Tibial artery (tissue), 4 donors: ENCODE results near the gene CDX1.

ENCODE experiments used
- DNase-seq, 2 donors: peaks; one replicate each; pipeline ENCODE4 v3.0.0-alpha.2; 2019
- H3K27ac ChIP-seq, 2 donors: fragments of 200-600 bp; sonication (generic) in 1 of 2; 1 replicate in 1 of 2; 2 replicates in 1 of 2; pipeline ENCODE4 v1.5.1; 2018 to 2019; ENCODE audit warnings: mild to moderate bottlenecking in 1 of 2
- H3K27me3 ChIP-seq, 2 donors: fragments of 200-600 bp; sonication (generic) in 1 of 2; one replicate each; pipeline versions ENCODE4 v1.5.1 to v1.6.0; 2016 to 2019
- H3K36me3 ChIP-seq, 3 donors: fragments of 200-600 bp; sonication (generic) in 2 of 3; one replicate each; pipeline ENCODE4 v1.5.1; 2016 to 2019; ENCODE audit warnings: mild to moderate bottlenecking in 2 of 3
- H3K4me1 ChIP-seq, 4 donors: fragments of 200-600 bp; sonication (generic) in 2 of 4; 1 replicate in 3 of 4; 2 replicates in 1 of 4; pipeline ENCODE4 v1.5.1; 2016 to 2019
- H3K4me3 ChIP-seq, 2 donors: fragments of 200-600 bp; sonication (generic) in 1 of 2; 1 replicate in 1 of 2; 2 replicates in 1 of 2; pipeline ENCODE4 v1.5.1; 2018 to 2019; ENCODE audit warnings: mild to moderate bottlenecking in 2 of 2
- H3K9me3 ChIP-seq, 3 donors: fragments of 200-600 bp; sonication (generic) in 1 of 3; one replicate each; pipeline ENCODE4 v1.5.1; 2016 to 2019
- intact Hi-C: fragments of 100-400 bp; cut with DNase I; formaldehyde crosslinking; loops from one replicate; pipeline ENCODE4 v1.15.0; 2023; ENCODE audit warnings: low total_unique reads
- TF ChIP-seq, protein P1 (sequence below), 2 experiments: fragments of 200-600 bp in 1 of 2; fragments of 450-650 bp in 1 of 2; IDR thresholded peaks; one replicate each; pipeline ENCODE4 v1.5.1; 2017 to 2019; ENCODE audit warnings: antibody characterized with exemption in 2 of 2, mild to moderate bottlenecking in 1 of 2, moderate library complexity in 1 of 2

Gene CDX1

DNA sequence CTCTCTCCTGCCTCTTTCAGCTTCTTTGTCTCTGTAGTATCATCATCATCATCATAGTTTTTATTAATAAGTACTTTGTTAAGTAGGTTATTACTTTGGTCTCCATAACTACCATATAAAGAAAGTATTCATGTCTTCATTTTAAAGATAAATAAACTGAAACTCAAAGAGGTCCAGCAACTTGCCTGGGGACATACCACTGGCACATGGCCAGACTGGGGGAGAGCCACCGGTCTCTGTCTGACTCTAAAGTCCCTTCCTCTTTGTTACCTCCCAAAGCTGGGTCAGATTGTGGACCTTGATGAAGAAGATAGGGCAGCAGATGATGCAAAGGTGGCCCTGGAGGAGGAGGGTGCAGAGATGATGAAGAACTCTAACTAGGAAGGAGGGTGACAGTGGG is 8.5 kb downstream of the CDX1 start:
- no peak overlapping the region for H3K4me3 ChIP-seq
- H3K27me3 ChIP-seq, result no peaks in the 10 kb centered on the region
- H3K27ac ChIP-seq, result peak overlapping the region; percentile 93 to 96
- no peaks in the 10 kb centered on the region for H3K9me3 ChIP-seq
- intact Hi-C loops, result no loop called here
- no peak for DNase-seq
- H3K36me3 ChIP-seq, result no peaks in the 10 kb centered on the region
- TF ChIP-seq, protein P1, sequence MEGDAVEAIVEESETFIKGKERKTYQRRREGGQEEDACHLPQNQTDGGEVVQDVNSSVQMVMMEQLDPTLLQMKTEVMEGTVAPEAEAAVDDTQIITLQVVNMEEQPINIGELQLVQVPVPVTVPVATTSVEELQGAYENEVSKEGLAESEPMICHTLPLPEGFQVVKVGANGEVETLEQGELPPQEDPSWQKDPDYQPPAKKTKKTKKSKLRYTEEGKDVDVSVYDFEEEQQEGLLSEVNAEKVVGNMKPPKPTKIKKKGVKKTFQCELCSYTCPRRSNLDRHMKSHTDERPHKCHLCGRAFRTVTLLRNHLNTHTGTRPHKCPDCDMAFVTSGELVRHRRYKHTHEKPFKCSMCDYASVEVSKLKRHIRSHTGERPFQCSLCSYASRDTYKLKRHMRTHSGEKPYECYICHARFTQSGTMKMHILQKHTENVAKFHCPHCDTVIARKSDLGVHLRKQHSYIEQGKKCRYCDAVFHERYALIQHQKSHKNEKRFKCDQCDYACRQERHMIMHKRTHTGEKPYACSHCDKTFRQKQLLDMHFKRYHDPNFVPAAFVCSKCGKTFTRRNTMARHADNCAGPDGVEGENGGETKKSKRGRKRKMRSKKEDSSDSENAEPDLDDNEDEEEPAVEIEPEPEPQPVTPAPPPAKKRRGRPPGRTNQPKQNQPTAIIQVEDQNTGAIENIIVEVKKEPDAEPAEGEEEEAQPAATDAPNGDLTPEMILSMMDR (IDR thresholded peaks at IDR 0.05), result no peak
- H3K4me1 ChIP-seq, result peaks cover 0 to 40% (median 32%) of the 10 kb centered on the region in 4 donors

DNA sequence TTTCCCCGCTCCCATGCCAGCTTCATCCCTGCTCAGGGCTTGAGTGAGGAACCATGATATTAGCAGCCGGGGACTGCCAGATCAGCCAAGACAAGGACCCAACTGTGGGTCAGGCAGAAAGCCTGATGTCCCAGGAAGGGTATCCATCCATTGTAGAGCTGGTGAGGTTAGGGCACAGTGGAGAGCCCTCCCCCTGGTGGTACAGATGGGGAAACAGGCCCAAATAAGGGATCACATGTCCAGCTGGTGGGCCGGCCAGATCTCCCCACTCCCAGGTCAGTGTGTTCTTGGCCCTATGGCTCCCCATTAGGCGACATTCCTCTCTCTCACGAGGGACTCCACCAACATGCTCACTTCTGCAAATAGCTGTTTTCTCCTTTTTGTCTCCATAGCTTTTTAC is 9.0 kb downstream of the CDX1 start:
- Histone ChIP-seq H3K4me1 (peaks cover 0 to 45% (median 34%) of the 10 kb centered on the region in 4 donors), H3K27me3 (no peaks in the 10 kb centered on the region), H3K4me3 (no peak overlapping the region), H3K36me3 (no peaks in the 10 kb centered on the region), H3K27ac (peak overlapping the region; percentile 93 to 96), H3K9me3 (no peaks in the 10 kb centered on the region)
- TF ChIP-seq, protein P1 (IDR thresholded peaks at IDR 0.05), result peak; percentile 34 to 52
- intact Hi-C loops, result no loop called here
- no peak for DNase-seq

DNA sequence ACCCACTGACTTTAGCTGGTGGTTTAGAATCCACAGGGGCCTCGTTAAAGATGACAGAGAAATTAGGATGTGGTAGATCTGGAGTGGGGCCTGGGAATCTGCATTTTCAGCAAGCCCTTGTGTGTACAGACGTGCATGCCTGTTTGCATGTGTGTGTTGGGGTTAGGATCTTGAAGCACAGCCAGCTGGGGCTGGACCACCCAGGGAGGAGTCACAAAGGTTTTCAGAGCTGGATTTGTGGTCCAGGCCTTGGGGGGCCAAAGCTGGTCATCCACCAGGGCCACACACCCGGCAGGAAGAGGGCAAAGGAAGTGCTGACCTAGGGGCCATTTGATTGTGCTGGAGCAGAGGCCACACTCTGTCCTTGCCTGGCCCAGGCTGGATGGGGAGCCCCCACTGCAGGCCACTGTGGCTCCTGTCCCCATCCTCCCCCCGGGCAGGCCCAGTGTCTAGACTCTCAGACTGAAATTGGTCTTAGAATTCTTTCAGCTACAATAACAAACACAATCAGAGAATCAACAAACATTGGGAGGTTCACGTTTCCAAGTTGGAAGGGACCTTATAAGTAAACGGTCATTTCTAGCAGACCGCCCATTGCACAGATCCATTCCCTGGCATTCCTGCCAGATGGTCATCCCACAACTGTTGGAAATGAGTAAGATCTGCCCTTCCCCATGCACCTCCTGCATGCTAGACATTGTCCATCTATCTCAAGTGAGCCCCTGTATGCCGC is 10.3 kb downstream of the CDX1 start:
- H3K4me3 ChIP-seq, result no peak overlapping the region
- H3K27me3 ChIP-seq, result no peaks in the 10 kb centered on the region
- DNase-seq, result no peak
- TF ChIP-seq, protein P1 (IDR thresholded peaks at IDR 0.05), result no peak
- H3K36me3 ChIP-seq, result no peaks in the 10 kb centered on the region
- intact Hi-C loops, result no loop called here
- H3K4me1 ChIP-seq, result peaks cover 7 to 59% (median 47%) of the 10 kb centered on the region in 4 donors
- H3K27ac ChIP-seq, result peak overlapping the region; percentile 93 to 96
- H3K9me3 ChIP-seq, result no peaks in the 10 kb centered on the region

DNA sequence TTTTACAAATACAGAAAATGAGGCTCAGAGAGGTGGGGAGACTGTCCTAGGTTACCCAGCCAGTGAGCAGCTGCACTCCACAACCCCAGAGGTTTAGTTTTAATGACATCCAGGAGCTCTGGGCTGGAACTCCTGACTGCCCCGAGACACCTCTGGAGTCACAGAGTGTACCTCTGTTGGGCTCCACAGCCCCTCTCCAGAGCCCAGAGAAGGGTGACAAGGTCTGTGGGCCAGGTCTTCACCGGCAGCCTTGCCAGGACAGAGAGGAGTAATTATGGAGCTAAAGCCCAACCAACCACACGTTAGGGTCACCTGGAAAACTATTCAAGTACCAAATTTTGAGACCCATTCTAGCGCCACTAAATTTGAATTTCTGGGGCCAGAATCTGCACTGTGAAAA is 11.1 kb downstream of the CDX1 start:
- intact Hi-C loops, result no loop called here
- Histone ChIP-seq H3K36me3 (no peaks in the 10 kb centered on the region), H3K4me3 (no peak overlapping the region), H3K27ac (peak overlapping the region; percentile 93 to 96), H3K4me1 (peaks cover 8 to 67% (median 52%) of the 10 kb centered on the region in 4 donors), H3K9me3 (no peaks in the 10 kb centered on the region), H3K27me3 (no peaks in the 10 kb centered on the region)
- DNase-seq, result no peak
- TF ChIP-seq, protein P1 (IDR thresholded peaks at IDR 0.05), result no peak

DNA sequence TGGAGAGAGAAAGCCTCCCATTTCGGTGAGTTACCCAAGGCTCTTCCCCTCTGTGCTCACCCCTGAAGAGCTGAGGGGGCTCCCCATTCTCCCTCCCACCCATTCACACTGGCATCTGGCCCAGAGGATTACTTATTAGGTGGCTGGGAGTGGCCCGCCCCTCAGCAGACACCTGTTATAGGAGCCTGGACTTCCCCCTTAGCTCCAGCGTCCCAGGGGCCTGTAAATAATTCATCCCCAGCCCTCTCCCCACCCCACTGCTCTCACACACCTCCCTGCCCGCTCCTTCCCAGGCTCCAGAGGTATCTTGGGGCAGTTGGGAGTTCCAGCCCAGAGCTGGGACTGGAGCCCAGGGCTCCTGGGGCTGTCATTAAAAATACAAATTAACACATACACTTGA is 11.7 kb downstream of the CDX1 start:
- TF ChIP-seq, protein P1 (IDR thresholded peaks at IDR 0.05), result no peak
- no peaks in the 10 kb centered on the region for H3K9me3 ChIP-seq
- DNase-seq, result no peak
- no peaks in the 10 kb centered on the region for H3K27me3 ChIP-seq
- no peaks in the 10 kb centered on the region for H3K36me3 ChIP-seq
- intact Hi-C loops, result no loop called here
- peak overlapping the region; percentile 93 to 96 for H3K27ac ChIP-seq
- H3K4me1 ChIP-seq, result peaks cover 8 to 72% (median 52%) of the 10 kb centered on the region in 4 donors
- no peak overlapping the region for H3K4me3 ChIP-seq
